Neural crest cell (in vitro differentiated cells): ENCODE data around the gene TTC39A. TPM values are rescaled to one million over a fixed set of nuclear protein-coding genes. Genes with fewer than 3 reads are reported as not detected.

Experiments used
- DNase-seq: peaks from one replicate; pipeline ENCODE4 v3.0.0; 2021; ENCODE audit warnings: low read depth, mixed read lengths, low spot score
- H3K27ac Mint-ChIP-seq: one replicate; pipeline ENCODE4 v1.8.0; 2021; ENCODE audit warnings: mild to moderate bottlenecking, mixed read lengths; ENCODE audit not compliant: unreplicated experiment
- H3K27me3 Mint-ChIP-seq: 2 replicates; pipeline ENCODE4 v1.8.0; 2021; ENCODE audit warnings: low read depth, mild to moderate bottlenecking, mixed read lengths
- H3K36me3 Mint-ChIP-seq: 2 replicates; pipeline ENCODE4 v1.8.0; 2021; ENCODE audit warnings: low read depth, mild to moderate bottlenecking, mixed read lengths
- H3K4me1 Mint-ChIP-seq: 2 replicates; pipeline ENCODE4 v1.8.0; 2021; ENCODE audit warnings: mixed read lengths
- H3K4me3 Mint-ChIP-seq: one replicate; pipeline ENCODE4 v1.8.0; 2021; ENCODE audit warnings: mild to moderate bottlenecking, mixed read lengths
- H3K9me3 Mint-ChIP-seq: 2 replicates; pipeline ENCODE4 v1.8.0; 2021; ENCODE audit warnings: mixed read lengths
- total RNA-seq: library from RNA; stranded (reverse); gene quantifications from 2 replicates; pipeline ENCODE4 v1.2.1, GENCODE V29; 2021
- TF ChIP-seq, protein P1 (sequence below): fragments of 200-600 bp; sonication (generic); conservative IDR thresholded peaks from 2 replicates; pipeline ENCODE4 v1.5.0; 2021; ENCODE audit warnings: antibody characterized with exemption, mild to moderate bottlenecking

The TTC39A gene
- total RNA-seq, 1 donor from 2014 or later: 1.7 TPM

DNA sequence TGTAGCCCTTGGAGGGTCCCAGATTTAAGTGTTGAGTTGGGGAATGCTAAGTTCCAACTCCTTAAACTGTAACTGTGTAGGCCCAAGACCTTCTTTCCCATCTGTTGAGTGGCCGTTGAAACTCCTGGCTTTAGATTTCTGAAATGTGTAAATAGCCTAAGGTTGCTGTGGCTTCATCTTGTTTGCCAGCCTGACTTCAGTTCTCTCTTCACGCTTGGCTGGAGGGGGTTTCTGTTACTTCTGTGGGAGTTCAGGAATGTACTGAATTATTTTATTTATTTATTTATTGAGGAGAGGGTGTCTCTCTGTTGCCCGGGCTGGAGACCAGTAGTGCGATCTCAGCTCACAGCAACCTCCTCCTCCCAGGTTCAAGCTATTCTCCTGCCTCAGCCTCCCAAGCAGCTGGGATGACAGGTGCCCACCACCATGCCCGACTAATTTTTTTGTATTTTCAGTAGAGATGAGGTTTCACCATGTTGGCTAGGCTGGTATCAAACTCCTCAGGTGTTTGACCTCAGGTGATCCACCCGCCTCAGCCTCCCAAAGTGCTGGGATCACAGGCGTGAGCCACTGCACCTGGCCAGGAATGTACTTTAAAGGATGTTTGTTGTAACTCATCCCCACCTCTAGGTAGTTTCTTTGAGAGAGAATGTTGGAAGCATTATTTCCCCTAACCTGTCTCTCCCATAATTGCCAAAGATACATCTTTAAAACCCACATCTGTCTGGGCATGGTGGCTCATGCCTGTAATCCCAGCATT lies 5.9 kb downstream of the TTC39A start:
- no peak overlapping the region for H3K27ac Mint-ChIP-seq
- H3K27me3 Mint-ChIP-seq: peaks cover 19% of the 10 kb centered on the region
- DNase-seq: no peak
- no peaks in the 10 kb centered on the region for H3K9me3 Mint-ChIP-seq
- H3K4me3 Mint-ChIP-seq: no peak overlapping the region
- no peaks in the 10 kb centered on the region for H3K36me3 Mint-ChIP-seq
- TF ChIP-seq, protein P1, sequence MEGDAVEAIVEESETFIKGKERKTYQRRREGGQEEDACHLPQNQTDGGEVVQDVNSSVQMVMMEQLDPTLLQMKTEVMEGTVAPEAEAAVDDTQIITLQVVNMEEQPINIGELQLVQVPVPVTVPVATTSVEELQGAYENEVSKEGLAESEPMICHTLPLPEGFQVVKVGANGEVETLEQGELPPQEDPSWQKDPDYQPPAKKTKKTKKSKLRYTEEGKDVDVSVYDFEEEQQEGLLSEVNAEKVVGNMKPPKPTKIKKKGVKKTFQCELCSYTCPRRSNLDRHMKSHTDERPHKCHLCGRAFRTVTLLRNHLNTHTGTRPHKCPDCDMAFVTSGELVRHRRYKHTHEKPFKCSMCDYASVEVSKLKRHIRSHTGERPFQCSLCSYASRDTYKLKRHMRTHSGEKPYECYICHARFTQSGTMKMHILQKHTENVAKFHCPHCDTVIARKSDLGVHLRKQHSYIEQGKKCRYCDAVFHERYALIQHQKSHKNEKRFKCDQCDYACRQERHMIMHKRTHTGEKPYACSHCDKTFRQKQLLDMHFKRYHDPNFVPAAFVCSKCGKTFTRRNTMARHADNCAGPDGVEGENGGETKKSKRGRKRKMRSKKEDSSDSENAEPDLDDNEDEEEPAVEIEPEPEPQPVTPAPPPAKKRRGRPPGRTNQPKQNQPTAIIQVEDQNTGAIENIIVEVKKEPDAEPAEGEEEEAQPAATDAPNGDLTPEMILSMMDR: no peak
- no peaks in the 10 kb centered on the region for H3K4me1 Mint-ChIP-seq

DNA sequence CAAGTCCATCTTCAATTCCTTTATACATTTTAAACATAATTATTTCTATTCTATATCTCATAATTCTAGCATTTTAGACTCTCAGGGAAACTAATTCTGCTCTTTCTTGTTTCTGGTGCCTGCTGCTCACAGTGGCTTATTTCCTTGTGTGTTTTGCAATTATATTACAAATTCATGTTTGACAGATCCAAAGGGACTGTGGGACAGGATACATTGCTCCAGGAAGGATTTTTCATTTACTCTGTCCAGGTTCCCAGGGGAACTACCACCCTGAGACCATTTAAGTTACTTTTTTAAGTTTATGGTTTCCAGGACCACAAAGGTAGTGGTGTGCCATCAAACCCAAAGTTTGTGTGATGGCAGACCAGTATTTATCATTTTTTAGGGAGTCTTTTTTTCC lies 6.6 kb downstream of the TTC39A start:
- no peak overlapping the region for H3K4me3 Mint-ChIP-seq
- H3K27ac Mint-ChIP-seq: no peak overlapping the region
- H3K36me3 Mint-ChIP-seq: no peaks in the 10 kb centered on the region
- H3K4me1 Mint-ChIP-seq: no peaks in the 10 kb centered on the region
- peaks cover 12% of the 10 kb centered on the region for H3K27me3 Mint-ChIP-seq
- H3K9me3 Mint-ChIP-seq: no peaks in the 10 kb centered on the region
- TF ChIP-seq, protein P1: no peak
- no peak for DNase-seq

DNA sequence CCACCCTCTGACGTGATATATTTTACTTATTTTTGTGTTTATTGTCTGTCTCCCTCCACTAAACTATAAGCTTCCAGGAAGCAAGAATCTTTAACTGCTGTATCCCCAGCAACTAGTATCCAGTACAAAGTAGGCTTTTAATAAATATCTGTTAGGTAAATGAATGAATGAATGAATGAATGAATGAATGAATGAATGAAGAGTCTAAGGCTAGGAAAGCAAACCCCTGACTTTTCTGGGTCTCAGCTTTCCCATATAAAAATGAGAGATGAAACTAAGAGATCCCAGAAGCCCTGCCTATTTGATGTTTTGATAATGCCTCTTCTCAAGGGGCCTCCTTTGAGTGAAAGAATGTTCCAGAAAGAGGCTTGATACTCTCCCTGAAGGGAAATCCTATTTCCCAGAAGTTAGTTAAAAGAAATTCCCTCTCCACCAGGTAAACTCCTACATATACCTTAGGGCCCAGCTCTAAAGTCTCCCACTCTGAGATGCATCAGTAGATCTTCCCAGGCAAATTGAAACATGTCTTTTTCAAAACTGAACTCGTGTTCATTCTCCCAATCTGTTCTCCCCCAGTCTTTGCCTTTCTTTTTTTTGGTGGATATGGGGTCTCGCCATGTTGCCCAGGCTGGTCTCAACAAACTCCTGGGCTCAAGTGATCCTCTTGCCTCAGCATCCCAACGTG lies 7.8 kb downstream of the TTC39A start:
- no peak overlapping the region for H3K4me3 Mint-ChIP-seq
- H3K9me3 Mint-ChIP-seq: no peaks in the 10 kb centered on the region

DNA sequence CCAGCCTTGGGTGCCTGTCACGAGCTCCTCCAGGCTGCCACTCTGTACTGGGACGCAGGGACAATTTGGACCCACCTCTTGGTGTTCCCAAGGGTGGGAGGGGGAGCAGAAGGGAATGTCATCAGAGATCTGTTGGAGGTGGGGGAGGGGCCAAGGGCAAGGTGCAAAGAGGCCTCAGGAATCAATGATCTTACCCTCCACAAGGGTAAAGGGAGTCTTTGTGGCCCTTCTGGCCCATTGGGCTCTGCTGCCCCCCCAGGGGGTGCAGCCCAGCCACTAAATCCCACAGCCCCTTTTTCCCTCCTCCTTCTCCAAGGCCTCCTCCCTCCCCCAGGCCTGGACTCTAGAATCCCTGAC lies 8.5 kb downstream of the TTC39A start:
- Mint-ChIP-seq H3K4me3 (no peak overlapping the region), H3K27ac (no peak overlapping the region), H3K4me1 (peaks cover 2% of the 10 kb centered on the region), H3K9me3 (no peaks in the 10 kb centered on the region), H3K27me3 (peaks cover 5% of the 10 kb centered on the region), H3K36me3 (no peaks in the 10 kb centered on the region)
- TF ChIP-seq, protein P1: no peak
- DNase-seq: no peak

More for the DNA sequence above, 7.8 kb downstream of the TTC39A start:
- no peak for DNase-seq
- H3K4me1 Mint-ChIP-seq: no peaks in the 10 kb centered on the region
- peaks cover 8% of the 10 kb centered on the region for H3K27me3 Mint-ChIP-seq
- no peak overlapping the region for H3K27ac Mint-ChIP-seq
- no peaks in the 10 kb centered on the region for H3K36me3 Mint-ChIP-seq
- TF ChIP-seq, protein P1: no peak

DNA sequence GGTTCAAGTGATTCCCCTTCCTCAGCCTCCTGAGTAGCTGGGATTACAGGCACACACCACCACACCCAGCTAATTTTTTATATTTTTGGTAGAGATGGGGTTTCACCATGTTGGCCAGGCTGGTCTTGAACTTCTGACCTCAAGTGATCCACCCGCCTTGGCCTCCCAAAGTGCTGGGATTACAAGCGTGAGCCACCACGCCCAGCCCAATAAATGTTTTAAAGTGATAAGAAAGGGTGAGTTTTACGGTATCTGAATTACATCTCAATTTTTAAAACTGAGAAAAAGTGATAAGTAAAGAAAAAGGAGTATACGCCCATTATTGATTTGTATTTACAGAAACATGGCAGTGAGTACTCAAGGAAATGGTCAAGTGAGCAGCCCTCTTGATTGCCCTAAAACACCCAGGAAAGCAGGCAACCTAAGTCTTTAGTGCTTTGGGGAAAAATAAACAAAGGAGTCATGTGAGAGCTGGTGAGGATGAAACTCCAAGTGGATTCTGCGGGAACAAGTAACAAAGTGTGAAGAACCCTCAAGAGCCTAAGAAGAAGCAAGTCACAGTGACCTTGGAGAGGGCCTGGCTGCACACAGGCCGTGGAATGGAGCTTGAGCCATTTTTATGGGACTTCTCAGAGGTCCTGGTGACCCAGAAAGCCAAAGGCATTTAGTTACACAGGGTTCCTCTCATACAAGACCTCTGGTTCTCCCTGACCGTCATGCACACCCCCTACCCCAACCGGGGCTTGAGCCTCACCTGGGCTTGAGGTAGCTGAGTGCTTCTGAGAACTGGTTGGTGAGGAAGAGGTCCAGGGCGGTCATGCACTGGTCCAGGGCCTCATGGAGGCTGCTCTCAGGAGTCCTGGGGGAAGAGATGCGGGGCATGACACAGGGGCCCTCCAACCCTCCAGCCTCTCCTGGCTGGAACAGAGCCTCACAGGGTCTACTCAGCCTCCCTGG lies 9.1 kb downstream of the TTC39A start:
- no peak overlapping the region for H3K27ac Mint-ChIP-seq
- DNase-seq: no peak

More for the DNA sequence above, 9.1 kb downstream of the TTC39A start:
- TF ChIP-seq, protein P1: no peak
- H3K36me3 Mint-ChIP-seq: no peaks in the 10 kb centered on the region
- no peak overlapping the region for H3K4me3 Mint-ChIP-seq
- no peaks in the 10 kb centered on the region for H3K9me3 Mint-ChIP-seq
- peaks cover 5% of the 10 kb centered on the region for H3K4me1 Mint-ChIP-seq
- H3K27me3 Mint-ChIP-seq: peaks cover 3% of the 10 kb centered on the region
